ENCODE measurements around the gene PPTC7. TPM values are rescaled to one million over a fixed set of nuclear protein-coding genes. Genes with fewer than 3 reads are reported as not detected.
"Not testable (repeated sequence)": the region's sequence is repeated elsewhere in the genome, so short reads cannot be mapped to it uniquely, and the experiment has no call there.

The PPTC7 gene
- polyA plus RNA-seq, 1 experiment, result 11.4 TPM

- Histone ChIP-seq H3K27ac (ENCODE audit: low read depth, low read length) (no peak overlapping the region), H3K4me3 (ENCODE audit: low read depth, low read length) (no peak overlapping the region), H3K27me3 (ENCODE audit: control insufficient read depth, insufficient read depth, low read length) (no peaks in the 10 kb centered on the region), H3K9me3 (ENCODE audit: control insufficient read depth, insufficient read depth, low read length) (peaks cover 3% of the 10 kb centered on the region; the same call in 1 of the 2 replicates)
- TF ChIP-seq CTCF (IDR thresholded peaks at IDR 0.05; ENCODE audit: low read depth, low read length), result no peak
- ChIA-PET POLR2A (no interaction called here), CTCF (interaction anchor here (1.2 to 1.8 kb wide), 3 partner anchors 27 to 66 kb away, joined by 4 to 6 read pairs (median 4); no protein-coding TSS in a partner anchor)
- DNase-seq (ENCODE audit: low read depth, low spot score), result no peak
These were observed 4.2 kb downstream of the PPTC7 start for GRCh38 chr12:110578694-110579534.

- TF ChIP-seq CTCF (IDR thresholded peaks at IDR 0.05; ENCODE audit: low read depth, low read length), result no peak
- ChIA-PET CTCF (interaction anchor here (1.5 kb wide), 1 partner anchor 26 kb away, joined by 4 read pairs; no protein-coding TSS in a partner anchor), POLR2A (no interaction called here)
- H3K9me3 ChIP-seq (ENCODE audit: control insufficient read depth, insufficient read depth, low read length), result peaks cover 3% of the 10 kb centered on the region; the same call in 1 of the 2 replicates
- no peaks in the 10 kb centered on the region for H3K27me3 ChIP-seq (ENCODE audit: control insufficient read depth, insufficient read depth, low read length)
- no peak for DNase-seq (ENCODE audit: low read depth, low spot score)
- peak overlapping the region; percentile 69 for H3K27ac ChIP-seq (ENCODE audit: low read depth, low read length)
- H3K4me3 ChIP-seq (ENCODE audit: low read depth, low read length), result peak overlapping the region; percentile 20; the same call in 1 of the 2 replicates
These were observed 5.0 kb downstream of the PPTC7 start for GRCh38 chr12:110577864-110578693.

GRCh38 chr12:110576504-110576903, 6.6 kb downstream of the PPTC7 start:
- no peak for DNase-seq (ENCODE audit: low read depth, low spot score)
- Histone ChIP-seq H3K27me3 (ENCODE audit: control insufficient read depth, insufficient read depth, low read length) (no peaks in the 10 kb centered on the region), H3K9me3 (ENCODE audit: control insufficient read depth, insufficient read depth, low read length) (peaks cover 4% of the 10 kb centered on the region; the same call in 1 of the 2 replicates), H3K4me3 (ENCODE audit: low read depth, low read length) (no peak overlapping the region), H3K27ac (ENCODE audit: low read depth, low read length) (no peak overlapping the region)
- CTCF ChIA-PET, result interaction anchor here (0.7 to 2.4 kb wide), 4 partner anchors 21 to 25 kb away, joined by 3 to 12 read pairs (median 5); no protein-coding TSS in a partner anchor
- TF ChIP-seq CTCF (IDR thresholded peaks at IDR 0.05; ENCODE audit: low read depth, low read length), result no peak
- POLR2A ChIA-PET, result no interaction called here

GRCh38 chr12:110575326-110575725, 7.8 kb downstream of the PPTC7 start:
- no peak for TF ChIP-seq CTCF (IDR thresholded peaks at IDR 0.05; ENCODE audit: low read depth, low read length)
- Histone ChIP-seq H3K9me3 (ENCODE audit: control insufficient read depth, insufficient read depth, low read length) (peaks cover 4% of the 10 kb centered on the region; the same call in 1 of the 2 replicates), H3K27me3 (ENCODE audit: control insufficient read depth, insufficient read depth, low read length) (no peaks in the 10 kb centered on the region), H3K4me3 (ENCODE audit: low read depth, low read length) (no peak overlapping the region), H3K27ac (ENCODE audit: low read depth, low read length) (no peak overlapping the region)
- ChIA-PET CTCF (interaction anchor here (0.6 to 2.4 kb wide), 6 partner anchors 13 to 125 kb away, joined by 3 to 12 read pairs (median 5); partner anchors contain the start of gene ARPC3), POLR2A (interaction anchor here (0.6 kb wide), 2 partner anchors 17 to 18 kb away, joined by 3 read pairs; no protein-coding TSS in a partner anchor)
- DNase-seq (ENCODE audit: low read depth, low spot score), result no peak

- CTCF ChIA-PET, result interaction anchor here (0.9 to 2.4 kb wide), 4 partner anchors 9 to 125 kb away, joined by 3 to 12 read pairs (median 4); partner anchors contain the start of gene ARPC3
- POLR2A ChIA-PET; H3K9me3 ChIP-seq (ENCODE audit: control insufficient read depth, insufficient read depth, low read length); H3K27ac ChIP-seq (ENCODE audit: low read depth, low read length); DNase-seq (ENCODE audit: low read depth, low spot score); H3K4me3 ChIP-seq (ENCODE audit: low read depth, low read length); H3K27me3 ChIP-seq (ENCODE audit: control insufficient read depth, insufficient read depth, low read length): not testable (repeated sequence)
These were observed 8.3 kb downstream of the PPTC7 start for GRCh38 chr12:110574717-110575230.

Measured in AG04450 (cell line).